Naive thymus-derived CD4-positive, alpha-beta T cell (primary cell): ENCODE results near the gene PDLIM3. TPM values are rescaled to one million over a fixed set of nuclear protein-coding genes. Genes with fewer than 3 reads are reported as not detected.

Source experiments
- ATAC-seq: fragments of 150-1000 bp; cut with Tn5 transposase; 2 replicates; pipeline ENCODE4 v1.10.0; 2021; ENCODE audit warnings: mild to moderate bottlenecking, moderate library complexity
- CTCF ChIA-PET: fragments of 350-600 bp; sonication (Branson Sonifier 250); formaldehyde crosslinking; loops from one replicate; lab custom pipeline; 2021; ENCODE audit warnings: antibody characterized with exemption; lab: Charles Lee
- POLR2A ChIA-PET: fragments of 350-600 bp; sonication (Branson Sonifier 250); formaldehyde crosslinking; loops from one replicate; lab custom pipeline; 2021; ENCODE audit warnings: antibody characterized with exemption, inconsistent platforms; lab: Charles Lee
- DNase-seq, 9 donors: peaks; one replicate each; pipeline versions ENCODE4 v3.0.0 to v3.0.0-alpha.2; 2020 to 2022; ENCODE audit warnings: mixed read lengths in 1 of 9
- H3K27ac ChIP-seq: one replicate; pipeline ENCODE4 v1.7.0; 2013; ENCODE audit warnings: mild to moderate bottlenecking, low read depth, low read length, moderate library complexity
- H3K27me3 ChIP-seq, 2 donors: one replicate each; pipeline ENCODE4 v1.7.0; 2013; ENCODE audit warnings: low read length in 2 of 2, mild to moderate bottlenecking in 2 of 2, moderate library complexity in 2 of 2; ENCODE audit not compliant: control insufficient read depth in 2 of 2, insufficient read depth in 2 of 2
- H3K36me3 ChIP-seq, 3 experiments: 1 replicate in 2 of 3; 2 replicates in 1 of 3; pipeline ENCODE4 v1.7.0; 2013; ENCODE audit warnings: low read length in 3 of 3, mild to moderate bottlenecking in 3 of 3, moderate library complexity in 1 of 3; ENCODE audit not compliant: insufficient read depth in 3 of 3, control insufficient read depth in 2 of 3
- H3K4me1 ChIP-seq, 2 donors: one replicate each; pipeline ENCODE4 v1.7.0; 2013; ENCODE audit warnings: low read length in 2 of 2, mild to moderate bottlenecking in 2 of 2, moderate library complexity in 1 of 2; ENCODE audit not compliant: control insufficient read depth in 2 of 2, insufficient read depth in 2 of 2
- H3K4me3 ChIP-seq: 2 replicates; pipeline ENCODE4 v1.7.0; 2013; ENCODE audit warnings: mild to moderate bottlenecking, low read length
- H3K9me3 ChIP-seq, 3 experiments: 1 replicate in 2 of 3; 2 replicates in 1 of 3; pipeline ENCODE4 v1.7.0; 2013; ENCODE audit warnings: low read length in 3 of 3; ENCODE audit not compliant: control insufficient read depth in 2 of 3
- H3K27ac Mint-ChIP-seq, 9 donors: one replicate each; pipeline ENCODE4 v1.8.0; 2020 to 2022; ENCODE audit warnings: mixed read lengths in 9 of 9, mild to moderate bottlenecking in 8 of 9, moderate library complexity in 5 of 9, inconsistent platforms in 2 of 9
- H3K27me3 Mint-ChIP-seq, 5 donors: one replicate each; pipeline ENCODE4 v1.8.0; 2021 to 2022; ENCODE audit warnings: mixed read lengths in 5 of 5, mild to moderate bottlenecking in 1 of 5
- H3K36me3 Mint-ChIP-seq, 5 donors: one replicate each; pipeline ENCODE4 v1.8.0; 2020 to 2022; ENCODE audit warnings: mixed read lengths in 5 of 5, mild to moderate bottlenecking in 3 of 5, inconsistent platforms in 1 of 5
- H3K4me1 Mint-ChIP-seq, 7 donors: one replicate each; pipeline ENCODE4 v1.8.0; 2020 to 2022; ENCODE audit warnings: mixed read lengths in 7 of 7, mild to moderate bottlenecking in 3 of 7, inconsistent platforms in 1 of 7
- H3K4me3 Mint-ChIP-seq, 10 donors: one replicate each; pipeline ENCODE4 v1.8.0; 2020 to 2022; ENCODE audit warnings: mild to moderate bottlenecking in 10 of 10, mixed read lengths in 10 of 10, moderate library complexity in 6 of 10, inconsistent platforms in 2 of 10
- H3K9me3 Mint-ChIP-seq, 11 donors: one replicate each; pipeline ENCODE4 v1.8.0; 2020 to 2022; ENCODE audit warnings: mixed read lengths in 11 of 11, mild to moderate bottlenecking in 4 of 11, inconsistent platforms in 1 of 11, moderate library complexity in 1 of 11
- intact Hi-C, 2 donors: fragments of 100-400 bp; cut with micrococcal nuclease; formaldehyde crosslinking; loops; one replicate each; pipeline ENCODE4 v1.15.1; 2023
- polyA plus RNA-seq, 2 donors: library from polyadenylated mRNA; unstranded; fragments of 300-500 nt; fragmentation: Illumina TruSeq; gene quantifications; one replicate each; pipeline ENCODE4 v1.2.3, GENCODE V29; 2021
- total RNA-seq, 6 experiments: library from RNA in 5 of 6; stranded (reverse) in 5 of 6; gene quantifications; 1 replicate in 5 of 6; 2 replicates in 1 of 6; pipeline ENCODE4 v1.2.3 and lab custom pipeline; 2021 to 2026

The PDLIM3 gene
- total and polyA plus RNA-seq, 7 experiments from 2014 or later = not detected

- H3K4me1 ChIP-seq = no peaks in the 10 kb centered on the region
- POLR2A ChIA-PET = no interaction called here
- H3K9me3 ChIP-seq = no peaks in the 10 kb centered on the region
- H3K4me3 ChIP-seq = no peak overlapping the region
- CTCF ChIA-PET = no interaction called here
- no peaks in the 10 kb centered on the region for H3K4me1 Mint-ChIP-seq
- no peaks in the 10 kb centered on the region for H3K36me3 ChIP-seq
- H3K4me3 Mint-ChIP-seq = no peak overlapping the region
- DNase-seq (no peak), ATAC-seq (no peak)
- intact Hi-C loops = no loop called here
- H3K27ac ChIP-seq = no peak overlapping the region
- H3K27me3 ChIP-seq = no peaks in the 10 kb centered on the region
- no peaks in the 10 kb centered on the region for H3K36me3 Mint-ChIP-seq
- H3K9me3 Mint-ChIP-seq = peaks cover 0 to 9% (median 0%) of the 10 kb centered on the region in 11 donors
- H3K27me3 Mint-ChIP-seq = peaks cover 28 to 48% (median 38%) of the 10 kb centered on the region in 5 donors
- H3K27ac Mint-ChIP-seq = no peak overlapping the region
Observed at GRCh38 chr4:185554365-185555126, 19.2 kb upstream of the PDLIM3 start.

GRCh38 chr4:185552254-185552653, 16.9 kb upstream of the PDLIM3 start:
- POLR2A ChIA-PET = no interaction called here
- ATAC-seq = no peak
- no peaks in the 10 kb centered on the region for H3K36me3 Mint-ChIP-seq
- H3K4me3 ChIP-seq = no peak overlapping the region
- intact Hi-C loops = no loop called here
- no peaks in the 10 kb centered on the region for H3K9me3 ChIP-seq
- H3K27ac Mint-ChIP-seq = no peak overlapping the region
- CTCF ChIA-PET = interaction anchor here (0.6 kb wide), 1 partner anchor 8 kb away, joined by 4 read pairs; no protein-coding TSS in a partner anchor
- no peaks in the 10 kb centered on the region for H3K27me3 ChIP-seq
- no peaks in the 10 kb centered on the region for H3K4me1 Mint-ChIP-seq
- no peak for DNase-seq
- peaks cover 8 to 26% (median 23%) of the 10 kb centered on the region in 5 donors for H3K27me3 Mint-ChIP-seq
- H3K36me3 ChIP-seq = no peaks in the 10 kb centered on the region
- no peak overlapping the region for H3K4me3 Mint-ChIP-seq
- H3K4me1 ChIP-seq = no peaks in the 10 kb centered on the region
- peaks cover 0 to 9% (median 0%) of the 10 kb centered on the region in 11 donors for H3K9me3 Mint-ChIP-seq
- H3K27ac ChIP-seq = no peak overlapping the region

GRCh38 chr4:185550933-185551332, 15.6 kb upstream of the PDLIM3 start:
- H3K9me3 Mint-ChIP-seq = no peaks in the 10 kb centered on the region
- Histone ChIP-seq H3K27me3 (no peaks in the 10 kb centered on the region), H3K4me1 (no peaks in the 10 kb centered on the region), H3K27ac (no peak overlapping the region), H3K9me3 (no peaks in the 10 kb centered on the region), H3K36me3 (no peaks in the 10 kb centered on the region), H3K4me3 (no peak overlapping the region)
- ATAC-seq (no peak), DNase-seq (no peak)
- no peak overlapping the region for H3K27ac Mint-ChIP-seq
- POLR2A ChIA-PET = no interaction called here
- intact Hi-C loops = no loop called here
- no peak overlapping the region for H3K4me3 Mint-ChIP-seq
- no peaks in the 10 kb centered on the region for H3K36me3 Mint-ChIP-seq
- H3K27me3 Mint-ChIP-seq = peaks cover 2 to 20% (median 13%) of the 10 kb centered on the region in 5 donors
- CTCF ChIA-PET = no interaction called here
- no peaks in the 10 kb centered on the region for H3K4me1 Mint-ChIP-seq

- H3K36me3 Mint-ChIP-seq = no peaks in the 10 kb centered on the region
- intact Hi-C loops = no loop called here
- no peak overlapping the region for H3K4me3 Mint-ChIP-seq
- H3K9me3 Mint-ChIP-seq = no peaks in the 10 kb centered on the region
- POLR2A ChIA-PET = no interaction called here
- H3K4me1 Mint-ChIP-seq = no peaks in the 10 kb centered on the region
- no peaks in the 10 kb centered on the region for H3K27me3 ChIP-seq
- no peak overlapping the region for H3K27ac Mint-ChIP-seq
- H3K27me3 Mint-ChIP-seq = peaks cover 0 to 16% (median 7%) of the 10 kb centered on the region in 5 donors
- ATAC-seq (no peak), DNase-seq (no peak)
- H3K27ac ChIP-seq = no peak overlapping the region
- no peak overlapping the region for H3K4me3 ChIP-seq
- CTCF ChIA-PET = interaction anchor here (0.7 kb wide), 1 partner anchor 489 kb away, joined by 3 read pairs; no protein-coding TSS in a partner anchor
- H3K9me3 ChIP-seq = no peaks in the 10 kb centered on the region
- H3K36me3 ChIP-seq = no peaks in the 10 kb centered on the region
- H3K4me1 ChIP-seq = no peaks in the 10 kb centered on the region
Observed at GRCh38 chr4:185549095-185549639, 13.9 kb upstream of the PDLIM3 start.

GRCh38 chr4:185548587-185548986, 13.3 kb upstream of the PDLIM3 start:
- Histone ChIP-seq H3K9me3 (no peaks in the 10 kb centered on the region), H3K4me1 (no peaks in the 10 kb centered on the region), H3K36me3 (no peaks in the 10 kb centered on the region), H3K27ac (no peak overlapping the region), H3K27me3 (no peaks in the 10 kb centered on the region), H3K4me3 (no peak overlapping the region)
- intact Hi-C loops = no loop called here
- ATAC-seq (no peak), DNase-seq (no peak)
- ChIA-PET POLR2A (no interaction called here), CTCF (no interaction called here)
- Mint-ChIP-seq H3K4me3 (no peak overlapping the region), H3K9me3 (no peaks in the 10 kb centered on the region), H3K27ac (no peak overlapping the region), H3K36me3 (no peaks in the 10 kb centered on the region), H3K4me1 (no peaks in the 10 kb centered on the region), H3K27me3 (peaks cover 0 to 16% (median 7%) of the 10 kb centered on the region in 5 donors)

- ChIA-PET CTCF (no interaction called here), POLR2A (no interaction called here)
- Mint-ChIP-seq H3K27me3 (peaks cover 3 to 18% (median 15%) of the 10 kb centered on the region in 5 donors), H3K27ac (no peak overlapping the region), H3K9me3 (no peaks in the 10 kb centered on the region), H3K4me1 (no peaks in the 10 kb centered on the region), H3K36me3 (no peaks in the 10 kb centered on the region), H3K4me3 (no peak overlapping the region)
- DNase-seq (no peak), ATAC-seq (no peak)
- Histone ChIP-seq H3K9me3 (no peaks in the 10 kb centered on the region), H3K4me3 (no peak overlapping the region), H3K27ac (no peak overlapping the region), H3K4me1 (no peaks in the 10 kb centered on the region), H3K36me3 (no peaks in the 10 kb centered on the region), H3K27me3 (no peaks in the 10 kb centered on the region)
- intact Hi-C loops = no loop called here
Observed at GRCh38 chr4:185546335-185546734, 11.0 kb upstream of the PDLIM3 start.
